HepG2 (cell line): ENCODE data around the gene HIPK2. TPM values are rescaled to one million over a fixed set of nuclear protein-coding genes. Genes with fewer than 3 reads are reported as not detected.
A peak's percentile ranks its signal among the peaks of the same experiment; 100 is the strongest.

Experiments used
- CTCF ChIP-seq: sonication (generic); formaldehyde crosslinking; IDR thresholded peaks from 2 replicates; pipeline ENCODE4 v1.5.0; 2020; ENCODE audit warnings: mild to moderate bottlenecking, missing genetic modification reagents, moderate library complexity
- DPF2 ChIP-seq: sonication (generic); formaldehyde crosslinking; IDR thresholded peaks from 2 replicates; pipeline ENCODE4 v1.4.0; 2020; ENCODE audit warnings: mild to moderate bottlenecking, low read depth, missing genetic modification reagents, borderline replicate concordance
- DZIP1 ChIP-seq: sonication (generic); formaldehyde crosslinking; IDR thresholded peaks from 2 replicates; pipeline ENCODE4 v1.5.0; 2020; ENCODE audit warnings: mild to moderate bottlenecking, missing genetic modification reagents
- HMGXB3 ChIP-seq: sonication (generic); formaldehyde crosslinking; IDR thresholded peaks from 2 replicates; pipeline ENCODE4 v1.4.0; 2020; ENCODE audit warnings: missing genetic modification reagents, borderline replicate concordance
- ISL2 ChIP-seq: sonication (generic); formaldehyde crosslinking; IDR thresholded peaks from 2 replicates; pipeline ENCODE4 v1.5.0; 2020; ENCODE audit warnings: missing genetic modification reagents
- RBFOX2 ChIP-seq: fragments of 200-400 bp; formaldehyde crosslinking; IDR thresholded peaks from 2 replicates; pipeline ENCODE4 v1.6.1; 2017; ENCODE audit warnings: low read depth, mild to moderate bottlenecking, low read length
- SAP130 ChIP-seq: IDR thresholded peaks from 2 replicates; pipeline ENCODE4 v1.6.1; 2016; ENCODE audit warnings: low read depth
- SIN3A ChIP-seq: IDR thresholded peaks from 2 replicates; pipeline ENCODE4 v1.6.1; 2011; ENCODE audit warnings: low read depth, mild to moderate bottlenecking, control low read depth, low read length, borderline replicate concordance
- SIX1 ChIP-seq: sonication (generic); formaldehyde crosslinking; IDR thresholded peaks from 2 replicates; pipeline ENCODE4 v1.4.0; 2020; ENCODE audit warnings: missing genetic modification reagents, borderline replicate concordance
- SMC3 ChIP-seq: IDR thresholded peaks from 2 replicates; pipeline ENCODE4 v1.6.1; 2011; ENCODE audit warnings: low read length, improper control_type of control experiment
- SOX13 ChIP-seq, 3 experiments: fragments of 450-650 bp in 1 of 3; sonication (generic) in 1 of 3; formaldehyde crosslinking in 1 of 3; IDR thresholded peaks in 2 of 3; conservative IDR thresholded peaks in 1 of 3; 2 replicates each; pipeline versions ENCODE4 v1.5.0 to v1.6.1; 2016 to 2020; ENCODE audit warnings: antibody characterized with exemption in 1 of 3, mild to moderate bottlenecking in 1 of 3, missing compliant biosample characterization in 1 of 3, missing genetic modification reagents in 1 of 3, moderate library complexity in 1 of 3
- SOX5 ChIP-seq: IDR thresholded peaks from 2 replicates; pipeline ENCODE4 v1.6.1; 2016; ENCODE audit warnings: borderline replicate concordance
- SOX6 ChIP-seq, 2 experiments: fragments of 450-650 bp in 1 of 2; sonication (generic) in 1 of 2; formaldehyde crosslinking in 1 of 2; IDR thresholded peaks; 2 replicates each; pipeline versions ENCODE4 v1.4.0 to v1.6.1; 2017 to 2020; ENCODE audit warnings: antibody characterized with exemption in 1 of 2, mild to moderate bottlenecking in 1 of 2, missing genetic modification reagents in 1 of 2
- ZNF317 ChIP-seq: sonication (generic); formaldehyde crosslinking; IDR thresholded peaks from 2 replicates; pipeline ENCODE4 v1.5.0; 2020; ENCODE audit warnings: mild to moderate bottlenecking, missing genetic modification reagents
- ZNF598 ChIP-seq: sonication (generic); formaldehyde crosslinking; IDR thresholded peaks from 2 replicates; pipeline ENCODE4 v1.5.1; 2020; ENCODE audit warnings: mild to moderate bottlenecking, missing genetic modification reagents, borderline replicate concordance
- ZNF883 ChIP-seq: sonication (generic); formaldehyde crosslinking; IDR thresholded peaks from 2 replicates; pipeline ENCODE4 v1.5.1; 2020; ENCODE audit warnings: mild to moderate bottlenecking, missing genetic modification reagents; ENCODE audit errors: not compliant biosample characterization
- ZSCAN22 ChIP-seq: sonication (generic); formaldehyde crosslinking; IDR thresholded peaks from 2 replicates; pipeline ENCODE4 v1.4.0; 2020; ENCODE audit warnings: mild to moderate bottlenecking, missing genetic modification reagents
- ZSCAN9 ChIP-seq: IDR thresholded peaks from 2 replicates; pipeline ENCODE4 v1.6.1; 2016; ENCODE audit warnings: borderline replicate concordance
- polyA plus RNA-seq, 8 experiments: library from polyadenylated mRNA; depleted of rRNA in 3 of 8; stranded (reverse) in 7 of 8; unstranded in 1 of 8; fragments of >200 nt; fragmentation: Illumina TruSeq in 4 of 8; extraction: Trizol in 4 of 8; gene quantifications; 2 replicates each; pipeline versions ENCODE4 v1.2.1 to v1.2.3, GENCODE V29; 2011 to 2016; ENCODE audit warnings: low read depth in 4 of 8, missing spikeins in 1 of 8, mixed read lengths in 1 of 8; ENCODE audit not compliant: insufficient read depth in 1 of 8
- total RNA-seq, 5 experiments: library from RNA; depleted of rRNA; stranded (reverse); fragments of >200 nt; fragmentation: Illumina TruSeq; extraction: Trizol; gene quantifications; 2 replicates each; pipeline ENCODE4 v1.2.3, GENCODE V29; 2016; ENCODE audit warnings: low read depth in 1 of 5

Gene HIPK2
- total and polyA plus RNA-seq, 2 of the 13 experiments (the other 11 are each of a cell fraction or from before 2014, with no cell fraction given): 14.4 to 20.2 TPM

- TF ChIP-seq HMGXB3 (CRISPR knock-in tag) (no peak), SOX6 (IDR thresholded peaks at IDR 0.05) (no peak), SOX6 (CRISPR knock-in tag; IDR thresholded peaks at IDR 0.05) (peak; percentile 41; the same call in 1 of the 2 replicates), SOX5 (CRISPR knock-in tag) (peak; percentile 46; the same call in 1 of the 2 replicates), ISL2 (CRISPR knock-in tag) (0 out of 2 replicates have a peak, but pooled peaks have one; percentile 16), SMC3 (peak; percentile 63; the same call in 1 of the 2 replicates), SAP130 (peak; percentile 42; the same call in 1 of the 2 replicates), ZNF883 (CRISPR knock-in tag) (no peak), SOX13 (IDR thresholded peaks at IDR 0.05) (no peak), SOX13 (CRISPR knock-in tag; conservative IDR thresholded peaks at IDR 0.05 in 1 of 2, IDR thresholded peaks at IDR 0.05 in 1 of 2) (peak in 1 of 2 experiments; percentile 15; a peak in 1 of 4 replicates), CTCF (peak; percentile 63), ZNF317 (CRISPR knock-in tag) (0 out of 2 replicates have a peak, but pooled peaks have one; percentile 24), DPF2 (CRISPR knock-in tag) (no peak), SIX1 (CRISPR knock-in tag) (no peak), ZNF598 (CRISPR knock-in tag) (no peak), ZSCAN9 (CRISPR knock-in tag) (peak; percentile 21; the same call in 1 of the 2 replicates), ZSCAN22 (no peak), DZIP1 (CRISPR knock-in tag) (no peak), RBFOX2 (peak; percentile 42), SIN3A (0 out of 2 replicates have a peak, but pooled peaks have one; percentile 37)
These were observed 1.9 kb downstream of the HIPK2 start (continued) for GRCh38 chr7:139775829-139776266.
